Measurements from ENCODE around the gene MRPL45. TPM values are rescaled to one million over a fixed set of nuclear protein-coding genes. Genes with fewer than 3 reads are reported as not detected.
"Not testable (repeated sequence)": the region's sequence is repeated elsewhere in the genome, so short reads cannot be mapped to it uniquely, and the experiment has no call there.

MRPL45 gene
- total RNA-seq (10 to 100 TPM; 23.4 to 36.0 TPM), polyA plus RNA-seq (10 to 100 TPM; 16.3 to 22.8 TPM)
- long read RNA-seq, donor 1, transcript MRPL45-203 (8 exons, 1,705 nt), result major isoform, 28 of 28 reads
- long read RNA-seq, donor 1, partial matches to known transcripts, result 0 of 28 reads
- long read RNA-seq, donor 1, other reads (novel, unspliced or antisense), result 0 of 28 reads
- long read RNA-seq, donor 2, partial matches to known transcripts, result 0 of 4 reads
- long read RNA-seq, donor 2, other reads (novel, unspliced or antisense), result 0 of 4 reads
- long read RNA-seq, donor 3, transcript MRPL45-203 (8 exons, 1,705 nt), result major isoform, 17 of 17 reads
- long read RNA-seq, donor 3, partial matches to known transcripts, result 0 of 17 reads
- long read RNA-seq, donor 3, other reads (novel, unspliced or antisense), result 0 of 17 reads
- long read RNA-seq, donor 4, partial matches to known transcripts, result 0 of 4 reads
- long read RNA-seq, donor 4, other reads (novel, unspliced or antisense), result 0 of 4 reads
- long read RNA-seq, donor 5, transcript MRPL45-203 (8 exons, 1,705 nt), result major isoform, 17 of 29 reads
- long read RNA-seq, donor 5, partial matches to known transcripts, result 11 of 29 reads
- long read RNA-seq, donor 5, other reads (novel, unspliced or antisense), result 0 of 29 reads

DNA sequence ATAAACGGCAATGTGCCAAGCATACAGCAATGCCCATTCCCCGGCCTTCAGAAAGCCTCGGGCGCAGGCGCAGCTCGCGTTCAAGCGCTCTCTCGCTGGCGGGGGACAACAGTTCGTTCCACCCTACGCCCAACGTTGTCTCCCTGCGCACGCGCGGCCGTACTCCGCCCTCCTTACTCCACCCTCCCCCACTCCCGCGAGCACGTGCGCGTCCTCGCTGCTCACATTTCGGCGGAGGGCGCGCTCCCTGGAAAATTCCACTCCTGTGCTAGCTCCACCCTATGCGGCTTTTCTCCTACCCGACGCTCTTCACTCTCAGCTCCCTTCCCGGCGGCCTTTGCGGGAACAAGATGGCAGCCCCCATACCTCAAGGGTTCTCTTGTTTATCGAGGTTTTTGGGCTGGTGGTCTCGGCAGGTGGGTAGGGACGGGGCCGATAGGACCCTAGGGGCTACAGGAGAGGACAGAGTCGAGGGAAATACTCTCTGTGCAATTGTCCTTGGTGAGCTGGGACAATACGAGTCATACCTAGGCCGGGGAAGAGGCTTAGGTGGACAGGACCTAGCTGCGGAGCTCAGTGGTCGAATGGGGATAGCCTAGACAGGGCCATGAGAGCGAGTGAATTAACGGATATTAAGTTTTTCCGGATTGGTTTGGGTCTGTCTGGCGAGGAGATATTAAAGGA, at the start of gene MRPL45:
MRPL45 (plus strand) TSS at position 335 of the 684 bp plus-strand sequence; CDS start at position 351, 16 bp downstream.
- H3K4me3 ChIP-seq, result peak within 1 kb of the TSS; percentile 58
- H3K27me3 ChIP-seq (ENCODE audit: control insufficient read depth in 3 of 3, insufficient read depth in 3 of 3, low read length in 2 of 3); H3K4me1 ChIP-seq (ENCODE audit: control insufficient read depth in 5 of 5, insufficient read depth in 5 of 5, low read length in 5 of 5); H3K9me3 ChIP-seq (ENCODE audit: control insufficient read depth in 4 of 4, insufficient read depth in 3 of 4, low read length in 3 of 4); H3K36me3 ChIP-seq (ENCODE audit: control insufficient read depth in 4 of 4, insufficient read depth in 4 of 4, low read length in 4 of 4): not testable (repeated sequence)
- ATAC-seq (ENCODE audit: insufficient read depth, low FRiP score) (peak; percentile 94), DNase-seq (peak; percentile 98 to 99 (median 98))
- WGBS, 2 donors, result 0 to 1% methylated on average over 46 to 48 of the region's 48 CpGs
- peak within 1 kb of the TSS; percentile 63 to 84 for H3K27ac ChIP-seq (ENCODE audit: low read depth in 1 of 2, low read length in 1 of 2)
- H3K9ac ChIP-seq (ENCODE audit: insufficient read depth in 1 of 2, low read length in 2 of 2), result peak within 1 kb of the TSS; percentile 77 to 85

DNA sequence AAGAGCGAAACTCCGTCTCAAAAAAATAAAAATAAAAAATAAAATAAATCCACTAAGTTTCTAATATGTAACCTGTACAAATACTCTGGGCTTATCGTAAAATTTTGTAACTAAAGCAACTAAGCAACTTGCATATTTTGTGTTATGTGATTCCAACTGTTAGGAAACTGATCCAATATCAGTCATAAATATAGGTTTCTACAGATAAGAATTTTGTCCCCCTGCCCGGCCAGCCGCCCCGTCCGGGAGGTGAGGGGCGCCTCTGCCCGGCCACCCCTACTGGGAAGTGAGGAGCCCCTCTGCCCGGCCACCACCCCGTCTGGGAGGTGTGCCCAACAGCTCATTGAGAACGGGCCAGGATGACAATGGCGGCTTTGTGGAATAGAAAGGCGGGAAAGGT, 43.8 kb upstream of the MRPL45 start:
- 92 to 94% methylated on average over 9 of the region's 14 CpGs for WGBS, 2 donors
- not testable (repeated sequence) for H3K4me3 ChIP-seq; ATAC-seq (ENCODE audit: insufficient read depth, low FRiP score); H3K27ac ChIP-seq (ENCODE audit: low read depth in 1 of 2, low read length in 1 of 2); H3K36me3 ChIP-seq (ENCODE audit: control insufficient read depth in 4 of 4, insufficient read depth in 4 of 4, low read length in 4 of 4); DNase-seq; H3K4me1 ChIP-seq (ENCODE audit: control insufficient read depth in 5 of 5, insufficient read depth in 5 of 5, low read length in 5 of 5); H3K27me3 ChIP-seq (ENCODE audit: control insufficient read depth in 3 of 3, insufficient read depth in 3 of 3, low read length in 2 of 3); H3K9me3 ChIP-seq (ENCODE audit: control insufficient read depth in 4 of 4, insufficient read depth in 3 of 4, low read length in 3 of 4); H3K9ac ChIP-seq (ENCODE audit: insufficient read depth in 1 of 2, low read length in 2 of 2)

DNA sequence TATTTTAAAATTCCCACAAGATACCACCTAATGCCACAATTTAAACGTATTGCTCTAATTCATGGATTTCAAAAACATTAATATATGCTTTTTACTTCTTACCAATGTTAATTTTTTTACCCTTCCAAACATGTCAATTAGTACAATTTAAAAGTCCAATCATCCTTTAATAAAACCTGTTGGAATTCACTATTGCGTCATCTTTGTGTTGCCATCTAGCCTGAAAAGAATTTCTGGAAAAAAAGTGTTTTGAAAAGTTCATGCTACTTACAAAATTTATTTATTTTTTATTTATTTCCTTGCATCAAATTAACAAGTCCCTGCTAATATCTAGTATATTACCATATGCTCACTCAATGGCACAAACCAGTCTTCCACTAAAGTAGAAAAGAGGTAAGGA, 42.6 kb upstream of the MRPL45 start:
- DNase-seq; H3K4me1 ChIP-seq (ENCODE audit: control insufficient read depth in 5 of 5, insufficient read depth in 5 of 5, low read length in 5 of 5); ATAC-seq (ENCODE audit: insufficient read depth, low FRiP score); H3K27ac ChIP-seq (ENCODE audit: low read depth in 1 of 2, low read length in 1 of 2); H3K27me3 ChIP-seq (ENCODE audit: control insufficient read depth in 3 of 3, insufficient read depth in 3 of 3, low read length in 2 of 3); H3K36me3 ChIP-seq (ENCODE audit: control insufficient read depth in 4 of 4, insufficient read depth in 4 of 4, low read length in 4 of 4); H3K9ac ChIP-seq (ENCODE audit: insufficient read depth in 1 of 2, low read length in 2 of 2); H3K4me3 ChIP-seq; H3K9me3 ChIP-seq (ENCODE audit: control insufficient read depth in 4 of 4, insufficient read depth in 3 of 4, low read length in 3 of 4): not testable (repeated sequence)
- WGBS, 2 donors, result 42 to 68% methylated on average over 2 of the region's 2 CpGs

DNA sequence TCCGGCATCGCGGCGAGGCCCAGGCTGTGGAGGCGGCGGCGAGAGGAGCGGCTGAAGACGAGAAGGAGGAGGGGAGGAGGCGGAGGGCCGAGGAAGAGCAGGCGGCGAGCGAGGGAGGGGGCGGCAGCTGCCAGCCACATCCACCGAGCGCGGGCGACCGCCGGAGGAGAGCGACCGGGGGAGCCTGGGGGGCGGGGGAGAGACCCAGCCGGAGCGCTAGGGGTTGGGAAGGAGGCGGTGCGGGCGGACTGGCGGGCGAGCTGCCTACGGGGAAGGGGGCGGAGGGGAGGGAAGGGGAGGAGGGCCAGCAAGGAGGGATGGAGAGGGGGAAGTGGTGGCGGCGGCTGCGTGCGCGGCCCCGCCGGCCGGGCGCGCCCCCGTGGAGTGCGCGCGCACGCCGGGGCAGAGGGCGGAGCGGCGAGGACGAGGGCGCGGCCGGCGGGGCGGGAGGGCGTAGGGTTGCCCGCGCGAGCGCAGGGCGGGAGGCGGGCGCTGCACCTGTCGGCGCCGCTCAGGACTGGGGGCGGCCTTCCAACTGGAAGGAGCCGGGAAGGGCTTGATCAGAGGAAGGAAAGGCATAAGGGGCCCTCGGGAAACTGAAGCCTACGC, 39.9 kb upstream of the MRPL45 start:
- ATAC-seq (ENCODE audit: insufficient read depth, low FRiP score) (peak; percentile 91), DNase-seq (peak; percentile 87 to 94 (median 91))
- not testable (repeated sequence) for H3K9ac ChIP-seq (ENCODE audit: insufficient read depth in 1 of 2, low read length in 2 of 2); H3K36me3 ChIP-seq (ENCODE audit: control insufficient read depth in 4 of 4, insufficient read depth in 4 of 4, low read length in 4 of 4); H3K4me3 ChIP-seq; H3K27me3 ChIP-seq (ENCODE audit: control insufficient read depth in 3 of 3, insufficient read depth in 3 of 3, low read length in 2 of 3); H3K4me1 ChIP-seq (ENCODE audit: control insufficient read depth in 5 of 5, insufficient read depth in 5 of 5, low read length in 5 of 5); H3K9me3 ChIP-seq (ENCODE audit: control insufficient read depth in 4 of 4, insufficient read depth in 3 of 4, low read length in 3 of 4)
- peak overlapping the region; percentile 60 to 67 for H3K27ac ChIP-seq (ENCODE audit: low read depth in 1 of 2, low read length in 1 of 2)
- 1 to 2% methylated on average over 39 to 51 of the region's 73 CpGs for WGBS, 2 donors

DNA sequence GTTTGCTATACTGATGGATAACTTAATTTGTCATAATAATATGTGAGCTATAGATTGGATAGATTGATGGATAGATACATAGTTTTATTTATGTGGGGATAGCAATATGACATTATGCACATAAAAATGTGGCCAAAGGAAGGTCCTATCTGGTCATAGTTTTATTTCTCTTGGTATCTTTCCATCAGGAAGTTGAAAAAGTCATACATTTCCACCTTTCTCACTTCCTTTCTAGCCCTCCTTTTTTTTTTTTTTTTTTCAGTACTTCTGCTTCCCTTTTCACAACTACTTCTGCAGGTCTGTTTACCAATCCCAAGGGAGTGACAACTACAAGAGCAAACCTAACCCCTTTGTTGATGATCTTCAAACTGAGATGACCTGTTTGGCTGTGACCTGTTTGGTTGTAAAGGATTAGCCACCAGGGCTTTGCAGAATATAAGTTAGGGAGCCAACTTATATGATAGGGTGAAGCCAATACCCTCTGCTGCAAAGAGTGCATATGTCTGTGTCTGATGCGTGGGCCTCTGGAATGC, 30.9 kb upstream of the MRPL45 start:
- not testable (repeated sequence) for H3K27me3 ChIP-seq (ENCODE audit: control insufficient read depth in 3 of 3, insufficient read depth in 3 of 3, low read length in 2 of 3); ATAC-seq (ENCODE audit: insufficient read depth, low FRiP score); H3K9me3 ChIP-seq (ENCODE audit: control insufficient read depth in 4 of 4, insufficient read depth in 3 of 4, low read length in 3 of 4); H3K4me1 ChIP-seq (ENCODE audit: control insufficient read depth in 5 of 5, insufficient read depth in 5 of 5, low read length in 5 of 5); H3K4me3 ChIP-seq; H3K27ac ChIP-seq (ENCODE audit: low read depth in 1 of 2, low read length in 1 of 2); DNase-seq; H3K9ac ChIP-seq (ENCODE audit: insufficient read depth in 1 of 2, low read length in 2 of 2); H3K36me3 ChIP-seq (ENCODE audit: control insufficient read depth in 4 of 4, insufficient read depth in 4 of 4, low read length in 4 of 4)
- WGBS, 2 donors, result 88 to 95% methylated on average over 1 of the region's 1 CpG

DNA sequence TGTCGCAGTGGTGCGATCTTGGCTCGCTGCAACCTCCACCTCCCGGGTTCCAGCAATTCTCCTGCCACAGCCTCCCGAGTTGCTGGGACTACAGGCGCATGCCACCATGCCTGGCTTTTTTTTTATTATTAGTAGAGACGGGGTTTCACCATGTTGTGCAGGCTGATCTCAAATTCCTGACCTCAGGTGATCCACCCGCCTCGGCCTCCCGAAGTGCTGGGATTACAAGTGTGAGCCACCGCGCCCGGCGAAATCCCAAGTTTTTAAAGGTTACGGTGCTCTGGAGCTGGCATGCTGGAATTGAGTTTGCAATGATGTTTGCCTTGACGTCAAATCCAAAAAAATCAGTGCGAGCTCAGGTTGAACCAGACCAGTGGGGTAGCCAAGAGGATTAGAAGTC, 30.4 kb upstream of the MRPL45 start:
- not testable (repeated sequence) for DNase-seq; H3K27ac ChIP-seq (ENCODE audit: low read depth in 1 of 2, low read length in 1 of 2); H3K9ac ChIP-seq (ENCODE audit: insufficient read depth in 1 of 2, low read length in 2 of 2); ATAC-seq (ENCODE audit: insufficient read depth, low FRiP score); H3K36me3 ChIP-seq (ENCODE audit: control insufficient read depth in 4 of 4, insufficient read depth in 4 of 4, low read length in 4 of 4); H3K9me3 ChIP-seq (ENCODE audit: control insufficient read depth in 4 of 4, insufficient read depth in 3 of 4, low read length in 3 of 4); H3K27me3 ChIP-seq (ENCODE audit: control insufficient read depth in 3 of 3, insufficient read depth in 3 of 3, low read length in 2 of 3); H3K4me1 ChIP-seq (ENCODE audit: control insufficient read depth in 5 of 5, insufficient read depth in 5 of 5, low read length in 5 of 5); H3K4me3 ChIP-seq
- WGBS, 2 donors, result 95 to 97% methylated on average over 16 to 17 of the region's 17 CpGs

DNA sequence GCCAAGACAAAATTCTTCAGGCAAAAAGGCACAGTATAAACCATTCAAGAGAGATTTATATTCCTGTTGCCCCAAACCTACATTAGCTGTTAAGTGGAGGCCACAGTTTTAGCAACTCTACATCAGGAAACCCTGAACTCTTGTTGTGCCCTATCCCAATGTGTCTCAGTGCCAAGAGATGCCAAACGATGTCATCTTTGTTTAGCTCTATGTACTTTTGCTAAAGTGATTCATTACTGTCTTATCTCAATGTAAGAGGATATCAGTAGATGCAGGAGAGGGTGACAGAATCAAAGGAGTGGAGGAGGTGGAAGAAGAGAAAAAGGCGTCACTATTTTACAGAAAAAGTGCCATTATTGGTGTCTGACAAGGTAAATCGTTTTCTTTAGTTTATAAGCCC, 28.8 kb upstream of the MRPL45 start:
- H3K27me3 ChIP-seq (ENCODE audit: control insufficient read depth in 3 of 3, insufficient read depth in 3 of 3, low read length in 2 of 3); H3K4me3 ChIP-seq; ATAC-seq (ENCODE audit: insufficient read depth, low FRiP score); H3K4me1 ChIP-seq (ENCODE audit: control insufficient read depth in 5 of 5, insufficient read depth in 5 of 5, low read length in 5 of 5); H3K9me3 ChIP-seq (ENCODE audit: control insufficient read depth in 4 of 4, insufficient read depth in 3 of 4, low read length in 3 of 4); H3K36me3 ChIP-seq (ENCODE audit: control insufficient read depth in 4 of 4, insufficient read depth in 4 of 4, low read length in 4 of 4); DNase-seq; H3K27ac ChIP-seq (ENCODE audit: low read depth in 1 of 2, low read length in 1 of 2); H3K9ac ChIP-seq (ENCODE audit: insufficient read depth in 1 of 2, low read length in 2 of 2): not testable (repeated sequence)
- 63 to 87% methylated on average over 3 of the region's 3 CpGs for WGBS, 2 donors

Measured in lung (tissue), 14 donors.